GM06990 (cell line): Measurements from ENCODE around the gene KLHL30.

Experiments
- DNase-seq: peaks from one replicate; pipeline ENCODE4 v3.0.0-alpha.2; 2011; ENCODE audit not compliant: insufficient read length; ENCODE audit errors: extremely low read depth
- H3K27me3 ChIP-seq: replicated peaks from 2 replicates; pipeline ENCODE4 v1.6.0; 2011; ENCODE audit warnings: low read length; ENCODE audit not compliant: control insufficient read depth, insufficient read depth
- H3K36me3 ChIP-seq: 2 replicates; pipeline ENCODE4 v1.5.1; 2011; ENCODE audit warnings: low read length; ENCODE audit not compliant: control insufficient read depth, insufficient read depth
- H3K4me3 ChIP-seq: replicated peaks from 2 replicates; pipeline ENCODE4 v1.5.1; 2011; ENCODE audit warnings: low read depth, mild to moderate bottlenecking, control low read depth, low read length
- CTCF ChIP-seq: IDR thresholded peaks from 2 replicates; pipeline ENCODE4 v1.5.1; 2011; ENCODE audit warnings: low read length, control low read depth, mild to moderate bottlenecking, inconsistent platforms; ENCODE audit not compliant: insufficient read depth, poor library complexity, severe bottlenecking

KLHL30 gene

DNA sequence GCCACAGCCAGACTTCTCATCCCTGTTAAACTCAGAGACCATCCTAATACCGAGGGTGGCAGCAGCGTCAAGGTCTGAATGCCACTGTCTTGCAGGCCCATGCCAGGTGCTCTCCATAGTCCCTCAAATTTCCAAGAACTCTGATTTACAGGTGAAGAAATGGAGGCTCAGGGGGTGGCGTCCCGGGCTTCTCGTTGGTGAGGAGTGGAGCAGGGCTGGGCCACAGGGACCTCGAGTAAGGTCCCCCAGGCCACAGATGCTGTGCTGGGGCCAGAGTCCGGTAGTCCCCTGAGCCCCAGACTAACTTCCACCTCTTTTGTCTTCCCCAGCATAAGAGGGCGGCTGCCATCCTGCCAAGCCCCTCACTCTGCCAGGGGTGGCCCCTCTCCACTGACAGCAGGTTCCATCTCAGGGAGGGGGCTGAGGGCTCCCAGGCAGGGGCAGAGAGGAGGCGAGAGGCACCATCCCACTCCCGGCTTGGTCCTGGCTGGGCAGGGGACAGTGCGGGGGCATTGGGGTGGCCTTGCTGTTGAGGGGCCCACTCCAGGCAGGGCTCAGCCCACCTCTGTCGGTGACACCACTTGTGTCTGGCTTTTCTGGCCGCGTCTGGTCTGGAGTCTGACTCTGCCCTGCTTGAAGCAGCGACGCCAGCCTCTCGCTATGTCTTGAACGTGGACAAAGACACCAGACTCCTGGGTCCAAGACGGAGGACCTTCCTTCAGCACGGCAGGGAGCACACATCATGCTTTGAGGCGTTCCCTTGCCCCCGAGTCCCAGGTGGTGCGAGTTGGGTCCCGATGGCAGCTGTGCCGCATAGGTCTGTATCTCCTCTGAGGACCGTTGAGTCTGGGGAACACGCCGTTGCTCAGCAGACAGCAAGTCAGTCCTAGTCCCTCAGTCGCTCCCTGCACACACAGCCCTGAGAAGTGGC, 15.9 kb upstream of the KLHL30 start:
- H3K4me3 ChIP-seq: no peak overlapping the region
- no peaks in the 10 kb centered on the region for H3K36me3 ChIP-seq
- no peaks in the 10 kb centered on the region for H3K27me3 ChIP-seq
- TF ChIP-seq CTCF: no peak
- DNase-seq: no peak

DNA sequence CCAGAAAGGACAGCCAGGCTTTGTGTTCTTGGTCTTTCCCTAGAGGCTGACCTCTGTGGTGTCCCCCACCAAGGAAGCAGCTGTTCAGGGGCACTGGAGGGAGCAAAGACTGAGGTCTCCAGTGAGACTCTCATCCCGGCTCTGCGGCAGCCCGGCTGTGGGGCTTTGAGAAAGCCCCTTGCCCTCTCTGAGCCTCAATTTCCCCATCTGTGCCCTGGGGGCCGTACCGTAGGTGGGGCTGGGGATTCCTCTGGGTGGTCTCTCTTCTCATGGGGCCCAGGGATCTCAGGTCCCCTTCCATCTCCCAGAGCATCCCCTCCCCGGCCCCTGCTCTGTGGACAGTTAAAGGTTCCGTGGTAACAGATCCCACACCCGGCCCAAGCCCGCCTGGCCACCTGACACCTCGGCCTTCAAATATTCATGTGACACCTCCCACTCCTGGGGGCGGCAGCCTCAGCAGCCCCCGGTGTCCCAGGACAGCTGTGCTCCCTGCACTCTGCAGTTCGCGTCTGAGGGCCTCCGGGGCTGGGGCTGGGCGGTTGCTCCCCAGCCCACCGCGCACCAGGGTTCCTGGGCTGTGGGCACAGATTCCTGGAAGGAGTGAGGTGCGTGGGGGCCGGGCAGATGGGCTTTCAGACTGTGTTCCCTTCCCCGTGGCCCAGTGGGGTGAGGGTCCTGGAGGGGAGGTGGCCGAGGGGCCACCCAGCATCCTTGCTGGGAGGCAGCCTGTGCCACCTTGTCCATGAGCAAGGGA, 15.1 kb upstream of the KLHL30 start:
- no peak for DNase-seq
- TF ChIP-seq CTCF: no peak
- Histone ChIP-seq H3K4me3 (no peak overlapping the region), H3K27me3 (no peaks in the 10 kb centered on the region), H3K36me3 (no peaks in the 10 kb centered on the region)

- Histone ChIP-seq H3K27me3 (no peaks in the 10 kb centered on the region), H3K4me3 (no peak overlapping the region), H3K36me3 (no peaks in the 10 kb centered on the region; the same call in 1 of the 2 replicates)
- DNase-seq: no peak
- TF ChIP-seq CTCF: no peak
These were observed 14.4 kb upstream of the KLHL30 start for GRCh38 chr2:238123991-238124470.

- H3K36me3 ChIP-seq: no peaks in the 10 kb centered on the region; the same call in 1 of the 2 replicates
- DNase-seq: no peak
- no peaks in the 10 kb centered on the region for H3K27me3 ChIP-seq
- H3K4me3 ChIP-seq: no peak overlapping the region
- TF ChIP-seq CTCF: no peak
These were observed 13.9 kb upstream of the KLHL30 start for GRCh38 chr2:238124488-238125126.

- no peak for DNase-seq
- TF ChIP-seq CTCF: no peak
- H3K27me3 ChIP-seq: no peaks in the 10 kb centered on the region
- H3K4me3 ChIP-seq: no peak overlapping the region
- no peaks in the 10 kb centered on the region; the same call in 1 of the 2 replicates for H3K36me3 ChIP-seq
These were observed 13.2 kb upstream of the KLHL30 start for GRCh38 chr2:238125127-238125885.
